SK-N-MC (cell line): ENCODE data around the gene FOXQ1.

ENCODE experiments used
- EZH2 ChIP-seq: fragments of 200-600 bp; sonication (generic); IDR thresholded peaks from one replicate; pipeline ENCODE4 v1.6.1; 2017; ENCODE audit warnings: antibody characterized with exemption
- FOXP2 ChIP-seq: optimal IDR thresholded peaks from 2 replicates; pipeline ENCODE3; 2011; ENCODE audit warnings: mild to moderate bottlenecking, moderate library complexity; ENCODE audit not compliant: insufficient read depth; ENCODE audit errors: extremely low read length, control extremely low read depth
- POLR2AphosphoS5 ChIP-seq: IDR thresholded peaks from 2 replicates; pipeline ENCODE4 v1.6.1; 2012; ENCODE audit warnings: mild to moderate bottlenecking, low read depth, low read length, borderline replicate concordance

- TF ChIP-seq EZH2 (no peak), POLR2AphosphoS5 (no peak), FOXP2 (no peak)
Observed at GRCh38 chr6:1347161-1347560, 35.3 kb downstream of the FOXQ1 start.
